ENCODE measurements around the gene SLC7A1.

GRCh38 chr13:29539856-29540255, 55.6 kb downstream of the SLC7A1 start:
- TF ChIP-seq POLR2A (IDR thresholded peaks at IDR 0.05) (no peak), CTCF (IDR thresholded peaks at IDR 0.05) (no peak), EP300 (IDR thresholded peaks at IDR 0.05) (no peak)
